CD4-positive, alpha-beta T cell treated with Interleukin-12 subunit alpha and Interleukin-12 subunit beta, for 1 hour (primary cell): Measurements from ENCODE around the gene STX8.

ENCODE experiments used
- DNase-seq: peaks from one replicate; pipeline ENCODE4 v3.0.0-alpha.2; 2020

The STX8 gene

GRCh38 chr17:9434642-9435057, 141.0 kb downstream of the STX8 start:
- DNase-seq = no peak

- DNase-seq = no peak
Measured at GRCh38 chr17:9432934-9433421, 142.6 kb downstream of the STX8 start.

- no peak for DNase-seq
Measured at GRCh38 chr17:9432134-9432885, 143.3 kb downstream of the STX8 start.

- DNase-seq = no peak
Measured at GRCh38 chr17:9431620-9432019, 144.0 kb downstream of the STX8 start.

GRCh38 chr17:9427465-9428315, 147.9 kb downstream of the STX8 start:
- DNase-seq = no peak

GRCh38 chr17:9424071-9424640, 151.5 kb downstream of the STX8 start:
- DNase-seq = no peak

- no peak for DNase-seq
Measured at GRCh38 chr17:9421525-9421924, 154.1 kb downstream of the STX8 start.

GRCh38 chr17:9419932-9420453, 155.6 kb downstream of the STX8 start:
- DNase-seq = no peak

- no peak for DNase-seq
Measured at GRCh38 chr17:9414471-9414870, 161.1 kb downstream of the STX8 start.

- DNase-seq = no peak
Measured at GRCh38 chr17:9410737-9411136, 164.9 kb downstream of the STX8 start.

GRCh38 chr17:9410301-9410700, 165.3 kb downstream of the STX8 start:
- DNase-seq = no peak

- no peak for DNase-seq
Measured at GRCh38 chr17:9409878-9410277, 165.7 kb downstream of the STX8 start.

- no peak for DNase-seq
Measured at GRCh38 chr17:9408868-9409829, 166.5 kb downstream of the STX8 start.

- DNase-seq = no peak
Measured at GRCh38 chr17:9408381-9408780, 167.2 kb downstream of the STX8 start.

GRCh38 chr17:9406046-9406606, 169.5 kb downstream of the STX8 start:
- no peak for DNase-seq

GRCh38 chr17:9403257-9403656, 172.4 kb downstream of the STX8 start:
- no peak for DNase-seq

GRCh38 chr17:9402590-9403199, 172.9 kb downstream of the STX8 start:
- peak; percentile 24 for DNase-seq

- DNase-seq = no peak
Measured at GRCh38 chr17:9401434-9401833, 174.2 kb downstream of the STX8 start.

GRCh38 chr17:9389111-9389527, 186.5 kb downstream of the STX8 start:
- DNase-seq = peak; percentile 4

GRCh38 chr17:9386401-9386800, 189.2 kb downstream of the STX8 start:
- DNase-seq = no peak

- no peak for DNase-seq
Measured at GRCh38 chr17:9383826-9384225, 191.8 kb downstream of the STX8 start.
